ENCODE measurements around the gene HCFC1.

HCFC1 gene
- total RNA-seq = 133 to 155 (median 135) reads per million in 4 donors

DNA sequence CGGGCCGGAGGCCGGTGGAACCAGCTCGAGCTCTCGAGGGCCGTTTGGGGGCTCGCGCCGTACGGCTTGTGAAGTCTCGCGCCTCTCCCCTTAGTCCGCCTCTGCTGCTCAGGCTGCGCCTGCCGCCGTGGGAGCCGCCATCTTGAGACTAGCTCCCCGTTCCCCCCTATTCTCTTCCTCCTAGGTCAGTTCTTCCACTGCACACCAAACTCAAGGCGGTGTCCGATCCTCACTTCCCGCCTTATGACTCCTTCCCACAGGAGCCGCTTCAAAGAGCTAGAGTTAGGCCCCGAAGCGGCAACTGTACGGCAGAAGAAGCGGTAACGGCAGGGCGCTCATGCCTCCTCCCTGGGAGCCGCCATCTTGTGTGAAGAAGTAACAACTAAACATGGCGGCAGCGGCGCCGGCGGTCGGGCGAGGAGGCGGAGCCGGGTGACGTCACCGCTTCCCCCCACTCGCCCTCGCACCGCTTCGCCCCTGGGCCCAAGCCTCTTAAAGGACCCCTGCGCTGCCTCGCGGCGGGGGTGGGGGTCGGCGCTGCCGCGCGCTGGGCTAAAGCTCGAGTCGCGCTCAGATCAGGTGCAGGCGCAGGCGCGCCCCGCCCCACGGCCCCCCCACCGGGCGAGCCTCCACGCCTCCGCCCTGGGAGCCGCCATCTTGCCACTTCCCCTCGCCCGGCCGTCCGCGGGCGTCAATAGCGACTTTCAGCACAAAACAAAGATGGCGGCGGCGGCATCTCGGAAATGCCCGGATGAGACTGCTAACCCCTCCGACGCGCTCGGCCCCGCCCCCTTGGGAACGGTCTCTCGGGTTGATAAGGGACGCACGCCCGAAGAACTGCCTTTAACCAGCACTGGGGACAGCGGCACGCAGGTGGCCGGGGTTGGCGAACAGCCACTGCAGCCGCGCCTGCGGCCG is at the start of gene HCFC1:
HCFC1 (minus strand) TSS at position 369 of the 918 bp plus-strand sequence. CDS start 978 bp downstream, outside the sequence.
- peak; percentile 81 to 95 (median 86) for DNase-seq

DNA sequence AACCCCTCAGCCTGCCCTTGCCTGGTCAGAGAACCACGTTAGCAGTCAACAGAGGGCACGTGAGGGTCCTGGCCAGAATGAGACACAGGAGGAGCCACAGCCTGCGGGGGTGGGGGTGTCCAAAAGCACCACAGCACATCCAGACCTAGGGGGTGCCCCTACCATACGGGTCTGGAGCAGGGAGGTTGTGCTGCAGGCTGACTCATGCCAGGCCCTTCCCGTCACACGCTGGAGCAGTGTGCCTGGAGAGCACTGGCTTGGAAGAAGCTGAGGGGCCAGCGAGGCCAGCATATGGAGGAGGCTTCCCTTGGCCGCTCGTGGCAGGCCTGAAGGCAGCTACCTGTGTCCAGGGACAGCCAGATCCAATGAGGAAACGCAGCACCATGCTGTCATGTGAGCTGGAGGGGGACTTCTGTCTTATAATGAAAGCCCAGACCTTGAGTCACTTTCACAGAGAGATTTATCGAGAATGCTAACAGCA is 49.6 kb upstream of the HCFC1 start:
- no peak for DNase-seq

DNA sequence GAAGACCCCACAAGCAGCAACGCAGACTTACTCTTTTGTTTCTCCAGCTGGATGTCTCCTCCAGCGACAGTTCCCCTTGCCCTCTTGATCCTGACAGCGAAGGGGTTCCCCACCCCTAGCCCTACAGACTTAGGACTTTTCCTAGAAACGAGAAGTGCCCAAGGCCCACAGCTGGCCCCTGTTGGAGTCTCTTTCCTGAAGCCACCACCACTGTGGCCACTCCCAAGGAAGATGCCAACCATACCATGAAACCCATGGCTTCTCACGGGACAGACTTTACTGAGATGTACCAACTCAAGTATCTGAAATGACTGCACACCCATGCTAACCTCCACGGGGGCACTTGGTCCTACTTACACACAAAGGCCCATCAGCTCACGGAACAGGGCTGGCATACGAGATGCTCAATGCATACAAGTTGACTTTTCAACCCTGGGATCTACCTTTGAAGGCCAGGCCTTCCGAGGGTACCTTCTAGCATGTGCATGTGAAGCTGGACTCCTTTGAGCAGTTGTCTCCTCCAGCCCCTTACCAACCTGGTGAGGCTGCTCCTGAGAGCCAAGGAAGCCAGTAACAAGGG is 49.0 kb upstream of the HCFC1 start:
- DNase-seq = peak in 1 of 5 donors; percentile 18

DNA sequence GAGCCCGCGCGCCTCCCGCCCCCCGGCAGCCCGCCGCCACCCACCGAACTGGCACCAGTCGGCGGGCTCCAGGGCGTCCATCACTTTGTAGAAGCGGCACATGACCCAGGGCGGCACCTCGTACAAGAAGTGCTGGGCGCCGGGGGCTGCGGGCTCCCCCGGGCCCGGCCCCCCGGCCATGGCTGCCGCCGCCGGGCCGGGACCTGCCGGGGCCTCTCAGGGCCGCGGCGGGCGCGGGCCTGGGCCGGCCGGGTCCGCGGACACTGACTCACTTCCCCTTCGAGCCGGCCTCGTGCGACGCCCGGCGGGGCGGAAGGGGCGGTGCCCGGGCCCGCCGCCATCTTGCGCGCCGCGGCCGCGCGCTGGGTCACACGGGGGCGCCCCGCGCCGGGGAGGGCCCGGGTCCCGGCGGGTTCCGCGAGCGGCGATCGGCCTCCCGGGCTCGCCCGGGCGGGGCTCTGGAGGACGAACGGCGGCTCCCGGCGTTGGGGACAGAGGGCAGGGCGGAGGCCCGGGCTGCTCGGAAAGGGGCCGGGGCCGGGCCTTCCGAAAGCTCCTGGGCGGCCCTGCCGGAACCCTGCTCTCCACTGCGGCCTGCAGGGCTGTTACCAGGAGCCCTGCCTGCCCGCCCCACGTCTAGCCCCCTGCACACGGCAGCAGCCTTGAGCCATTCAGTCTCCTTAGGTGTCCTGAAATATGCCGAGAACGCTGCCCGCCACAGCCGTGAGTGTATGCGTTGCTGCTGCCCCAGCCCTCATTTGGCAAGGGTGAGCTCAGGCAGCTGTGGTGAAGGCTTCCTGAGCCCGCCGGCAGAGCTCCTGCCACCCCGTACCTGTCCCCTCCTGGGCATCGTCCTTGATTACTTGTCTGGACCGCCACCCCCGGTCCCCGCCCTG is 48.3 kb upstream of the HCFC1 start, which contains the start of gene IRAK1:
IRAK1 (minus strand) TSS at position 270 of the 896 bp plus-strand sequence; CDS start at position 180, 90 bp downstream.
- peak in 4 of 5 donors; percentile 30 to 56 (median 38) for DNase-seq

DNA sequence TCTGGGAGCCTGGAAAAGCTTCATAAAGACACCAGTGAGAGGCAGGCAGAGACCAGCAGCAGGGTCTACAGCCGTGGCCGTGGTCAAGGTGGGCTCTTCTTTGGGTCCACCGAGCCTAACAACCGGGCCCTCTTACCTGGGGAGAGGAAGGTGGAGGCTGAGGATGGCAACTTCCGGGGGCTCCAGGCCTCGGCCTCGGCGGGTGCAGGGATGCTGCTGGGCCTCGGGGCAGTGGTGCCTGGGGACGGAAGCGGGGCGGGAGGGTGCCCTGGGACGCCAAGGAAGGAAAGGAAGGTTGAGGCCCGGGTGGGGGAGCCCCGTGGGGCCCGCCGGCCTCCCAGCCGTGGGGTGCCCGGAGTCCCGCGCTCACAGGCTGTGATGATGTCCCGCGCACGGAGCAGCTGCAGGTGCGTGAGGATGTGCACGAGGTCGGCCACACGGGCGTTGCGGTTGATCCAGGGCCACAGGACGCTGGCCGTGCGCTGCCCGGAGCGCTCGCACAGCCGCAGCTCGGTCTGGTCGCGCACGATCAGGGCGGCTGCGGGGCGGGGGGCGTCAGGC is 47.5 kb upstream of the HCFC1 start:
- peak in 2 of 5 donors; percentile 12 to 28 for DNase-seq

DNA sequence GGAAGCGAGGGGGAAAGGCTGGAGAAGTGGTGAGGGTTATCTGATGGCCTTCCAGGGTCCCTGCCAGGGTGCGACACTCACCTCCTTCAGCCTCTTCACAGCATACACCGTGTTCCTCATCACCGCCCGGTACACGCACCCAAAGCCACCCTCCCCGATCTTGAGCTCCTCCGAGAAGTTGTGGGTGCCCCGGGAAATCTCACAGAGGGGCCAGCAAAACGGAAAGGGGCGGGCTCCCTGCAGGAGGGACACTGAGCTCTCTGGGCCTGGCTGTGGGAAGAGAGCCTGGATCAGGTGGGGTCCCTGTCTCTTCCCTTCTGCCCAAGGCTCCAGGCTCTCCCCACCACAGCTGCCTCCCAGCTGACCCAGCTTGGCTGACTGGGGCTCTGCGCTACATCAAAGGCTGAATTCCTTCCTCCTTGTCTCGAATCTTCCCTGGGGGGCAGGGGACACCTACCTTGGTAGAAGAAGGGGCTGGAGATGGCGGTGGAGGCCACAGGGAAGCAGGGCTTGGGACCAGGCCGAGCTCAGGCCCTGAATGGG is 47.0 kb upstream of the HCFC1 start:
- no peak for DNase-seq

DNA sequence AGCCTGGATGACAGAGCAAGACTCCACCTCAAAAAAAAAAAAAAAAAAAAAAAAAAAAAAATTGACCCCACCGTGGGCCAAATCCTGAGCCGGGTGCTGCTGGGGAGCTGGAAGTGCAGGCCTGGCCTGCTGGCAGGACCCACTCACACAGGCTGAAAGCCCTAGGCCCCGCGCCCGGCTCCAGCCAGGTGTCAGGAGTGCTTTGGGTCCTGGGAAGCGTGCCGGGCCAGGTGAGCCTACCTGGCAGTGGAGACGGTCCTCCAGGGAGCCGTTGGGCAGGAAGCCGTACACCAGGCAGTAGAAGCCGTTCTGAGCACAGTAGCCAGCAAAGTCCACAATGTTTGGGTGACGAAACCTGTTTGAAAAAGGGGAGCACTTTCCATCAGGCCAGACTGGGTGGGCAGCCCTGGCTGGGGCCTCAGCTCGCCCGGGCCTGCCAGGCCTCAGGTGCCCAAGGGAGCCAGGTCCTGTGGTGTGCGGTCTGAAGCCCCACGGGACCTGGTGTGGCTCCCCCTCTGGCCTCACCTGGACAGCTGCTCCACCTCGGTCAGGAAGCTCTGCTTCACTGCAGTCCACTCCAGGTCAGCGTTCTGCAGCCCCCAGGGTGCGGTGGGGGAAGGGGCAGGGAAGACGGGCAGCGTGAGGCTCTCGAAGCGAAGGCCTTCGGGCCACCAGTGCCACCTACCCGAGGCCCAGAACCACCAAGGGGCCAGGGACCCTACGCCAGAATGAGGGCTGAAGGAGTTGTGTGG is 46.3 kb upstream of the HCFC1 start:
- no peak for DNase-seq

DNA sequence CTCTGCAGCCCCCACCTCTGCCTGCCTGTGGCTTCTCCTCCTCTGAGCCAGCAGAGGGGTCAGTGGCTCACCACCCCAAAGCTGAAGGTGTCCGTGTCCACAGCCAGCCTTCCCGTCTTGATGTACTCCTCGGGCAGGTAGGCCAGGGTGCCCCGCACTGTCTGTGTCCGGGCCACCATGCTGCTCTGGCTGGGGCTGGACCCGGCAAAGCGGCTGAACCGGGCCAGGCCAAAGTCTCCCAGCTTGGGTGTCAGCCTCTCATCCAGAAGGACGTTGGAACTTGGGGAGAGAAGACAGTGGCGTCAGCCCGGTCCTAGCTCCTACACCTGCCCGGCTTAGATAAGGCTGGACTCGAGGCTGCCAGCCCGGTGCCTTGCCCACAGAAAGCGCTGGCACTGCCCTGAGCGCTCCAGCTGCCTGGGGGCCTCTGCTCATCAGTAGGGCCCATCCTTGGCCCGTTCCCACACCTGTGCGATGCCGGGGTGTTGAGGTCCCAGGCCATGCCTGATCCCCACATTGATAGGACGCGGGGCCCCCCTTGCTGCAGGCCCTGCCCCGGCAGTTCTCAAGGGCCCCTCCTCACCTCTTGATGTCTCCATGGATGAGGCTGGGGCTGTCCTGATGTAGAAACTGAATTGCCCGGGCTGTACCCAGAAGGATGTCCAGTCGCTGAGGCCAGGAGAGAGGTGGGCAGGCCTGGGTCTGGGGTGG is 44.9 kb upstream of the HCFC1 start:
- no peak for DNase-seq

DNA sequence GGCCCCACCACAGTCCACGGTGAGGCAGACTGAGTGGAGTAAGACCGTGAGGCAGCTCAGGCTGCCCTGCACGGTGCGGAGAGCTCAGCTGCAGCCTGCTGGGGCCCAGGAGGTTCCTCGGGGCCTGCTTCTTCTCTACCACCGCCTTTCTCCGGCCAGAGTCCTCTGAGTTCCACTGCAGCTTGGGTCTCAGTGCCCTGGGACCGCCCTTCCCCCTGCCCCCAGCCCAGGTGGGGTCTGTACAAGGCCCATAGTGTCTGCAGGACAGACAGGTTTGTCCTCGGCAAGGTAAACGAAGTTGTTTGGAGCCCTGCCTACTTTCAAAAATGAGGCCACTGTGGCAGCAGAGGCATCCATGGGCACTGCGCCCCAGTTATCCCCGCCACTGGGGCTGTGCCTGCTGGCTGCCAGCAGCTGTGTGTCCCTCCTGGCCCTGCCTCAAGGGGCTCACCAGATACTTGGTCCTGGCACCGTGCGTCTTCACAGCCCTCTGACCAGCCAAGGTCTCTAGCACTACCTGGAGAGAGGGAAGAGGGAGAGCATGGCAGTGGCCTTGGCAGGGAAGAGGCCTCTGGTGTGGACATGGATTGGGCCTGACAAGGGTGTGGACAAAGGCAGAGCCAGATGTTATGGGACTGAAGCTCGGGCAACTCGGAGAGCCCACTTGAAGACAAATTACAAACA is 44.1 kb upstream of the HCFC1 start:
- DNase-seq = no peak

DNA sequence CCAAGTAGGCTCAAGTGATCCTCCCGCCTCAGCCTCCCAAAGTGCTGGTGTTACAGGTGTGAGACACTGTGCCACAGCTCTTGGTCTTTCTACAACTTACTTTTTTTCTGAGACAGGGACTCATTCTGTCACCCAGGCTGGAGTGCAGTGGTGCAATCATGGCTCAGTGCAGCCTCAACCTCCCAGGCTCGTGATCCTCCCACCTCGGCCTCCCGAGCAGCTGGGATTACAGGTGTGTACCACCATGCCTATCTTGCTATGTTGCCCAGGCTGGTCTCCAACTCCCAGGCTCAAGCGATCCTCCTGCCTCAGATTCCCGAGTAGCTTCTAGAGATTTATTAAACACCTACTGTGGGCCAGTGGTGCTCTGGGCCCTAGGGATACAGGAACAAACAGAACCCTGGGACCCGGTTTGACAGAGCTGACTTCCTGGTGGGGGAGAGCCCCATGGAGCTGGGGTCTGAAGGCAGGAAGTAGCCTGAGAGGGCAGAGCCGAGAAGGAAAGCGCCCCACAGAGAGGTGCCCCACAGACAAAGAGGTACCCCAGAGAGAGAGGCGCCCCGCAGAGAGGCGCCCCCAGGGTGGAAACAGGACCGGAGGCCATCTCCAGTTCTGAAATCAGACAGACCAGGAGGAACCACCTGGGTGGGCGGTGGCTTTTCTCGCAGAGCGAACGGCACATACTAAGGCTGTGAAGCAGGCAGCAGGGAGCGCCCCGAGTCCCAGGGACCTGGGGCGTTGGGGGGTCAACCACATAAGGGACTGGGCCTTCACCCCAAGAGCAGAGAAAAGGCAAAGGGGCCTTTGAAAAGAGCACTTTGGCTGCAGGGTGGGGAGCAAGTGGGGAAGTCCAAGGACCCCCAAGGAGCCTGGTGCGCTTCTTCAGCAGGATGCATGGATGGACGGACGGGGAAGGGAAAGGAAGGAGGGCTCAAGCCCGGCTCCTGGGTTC is 43.1 kb upstream of the HCFC1 start:
- DNase-seq = no peak

DNA sequence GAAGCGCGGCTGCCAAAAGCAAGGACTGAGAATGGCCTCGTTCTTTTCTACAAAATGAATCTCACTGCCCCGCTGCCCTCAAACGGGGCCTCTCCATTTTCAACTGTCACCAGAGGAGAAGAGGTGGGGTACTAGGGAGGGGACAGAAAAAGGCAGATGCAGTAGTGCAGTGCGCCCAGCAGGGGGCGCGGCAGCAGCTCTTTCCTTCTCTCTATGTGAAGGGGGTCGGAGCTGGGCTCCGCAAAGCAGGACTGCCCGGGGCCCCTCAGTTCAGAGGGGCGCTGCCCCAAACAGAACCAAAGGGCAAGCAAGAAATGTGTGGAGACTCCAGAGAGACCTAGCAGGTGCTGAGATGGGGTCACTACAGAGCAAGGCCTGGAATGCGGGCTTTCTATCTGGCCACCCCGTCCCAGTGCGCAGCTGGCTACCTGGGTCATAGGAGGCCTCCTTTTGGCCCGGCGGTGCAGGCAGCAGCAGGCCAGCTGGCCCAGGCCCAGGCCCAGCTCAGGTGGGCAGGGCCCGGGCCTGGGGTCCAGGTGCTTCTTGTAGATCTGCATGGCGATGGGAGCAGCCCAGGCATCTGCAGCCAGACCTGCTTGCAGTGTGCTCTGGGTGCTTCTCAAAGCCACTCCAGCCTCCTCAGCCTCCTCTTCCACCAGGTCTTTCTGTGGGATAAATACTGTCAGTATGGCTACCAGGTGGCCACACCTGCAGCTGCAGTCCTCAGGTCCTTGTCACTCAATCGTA is 42.2 kb upstream of the HCFC1 start:
- DNase-seq = peak in 3 of 5 donors; percentile 30 to 51 (median 34)

DNA sequence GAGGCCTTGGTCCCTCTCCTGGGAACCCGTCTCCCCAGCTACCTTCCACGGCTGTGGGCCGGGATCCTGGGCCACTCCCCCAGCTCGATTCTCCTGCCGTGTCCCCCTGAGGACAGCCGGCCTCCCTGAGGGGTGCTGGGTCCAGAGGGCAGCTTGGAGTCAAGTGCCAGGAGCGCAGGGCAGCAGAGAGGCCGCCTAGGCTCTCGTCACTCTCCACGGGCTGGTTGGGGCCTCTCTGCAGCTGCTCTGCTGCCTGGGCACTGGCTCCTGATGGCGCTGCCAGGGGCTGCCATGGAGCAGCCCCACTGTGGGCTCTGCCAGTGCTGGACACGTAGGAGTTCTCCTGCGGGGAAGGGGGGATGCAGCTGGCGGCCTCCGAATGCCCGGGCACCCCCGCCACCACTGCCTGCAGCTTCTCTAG is 41.4 kb upstream of the HCFC1 start:
- no peak for DNase-seq

DNA sequence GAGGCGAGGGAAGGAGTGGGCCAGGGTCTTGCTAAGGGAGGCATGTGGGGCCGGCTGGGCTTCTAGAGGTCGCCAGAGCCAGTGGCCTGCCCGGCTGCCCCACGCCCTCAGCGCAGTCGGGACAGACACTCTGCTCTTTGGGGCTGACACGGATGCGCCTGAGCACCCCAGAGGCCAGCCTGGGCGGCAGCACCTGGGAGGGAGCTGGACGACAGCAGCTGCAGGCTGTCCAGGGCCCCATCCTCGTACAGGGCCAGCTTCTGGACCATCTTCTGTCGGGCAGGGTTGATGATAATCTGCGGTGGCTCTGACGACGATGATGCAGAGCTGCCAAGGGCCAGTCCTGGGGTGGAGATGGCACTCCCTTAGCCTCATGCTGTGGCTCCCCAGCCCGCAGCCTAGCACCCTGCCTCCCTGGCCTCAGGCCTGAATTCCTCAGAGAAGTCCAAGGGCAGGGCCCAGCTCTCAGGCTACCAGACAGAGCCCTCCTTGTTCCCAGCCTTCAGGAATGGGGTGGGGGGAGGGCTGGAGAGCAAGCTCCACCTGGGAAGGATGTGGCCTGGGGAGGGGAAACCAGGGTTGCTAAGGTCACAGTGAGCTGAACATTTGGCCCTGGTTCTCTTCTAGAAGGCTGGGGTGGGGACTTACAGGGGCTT is 40.8 kb upstream of the HCFC1 start:
- no peak for DNase-seq

DNA sequence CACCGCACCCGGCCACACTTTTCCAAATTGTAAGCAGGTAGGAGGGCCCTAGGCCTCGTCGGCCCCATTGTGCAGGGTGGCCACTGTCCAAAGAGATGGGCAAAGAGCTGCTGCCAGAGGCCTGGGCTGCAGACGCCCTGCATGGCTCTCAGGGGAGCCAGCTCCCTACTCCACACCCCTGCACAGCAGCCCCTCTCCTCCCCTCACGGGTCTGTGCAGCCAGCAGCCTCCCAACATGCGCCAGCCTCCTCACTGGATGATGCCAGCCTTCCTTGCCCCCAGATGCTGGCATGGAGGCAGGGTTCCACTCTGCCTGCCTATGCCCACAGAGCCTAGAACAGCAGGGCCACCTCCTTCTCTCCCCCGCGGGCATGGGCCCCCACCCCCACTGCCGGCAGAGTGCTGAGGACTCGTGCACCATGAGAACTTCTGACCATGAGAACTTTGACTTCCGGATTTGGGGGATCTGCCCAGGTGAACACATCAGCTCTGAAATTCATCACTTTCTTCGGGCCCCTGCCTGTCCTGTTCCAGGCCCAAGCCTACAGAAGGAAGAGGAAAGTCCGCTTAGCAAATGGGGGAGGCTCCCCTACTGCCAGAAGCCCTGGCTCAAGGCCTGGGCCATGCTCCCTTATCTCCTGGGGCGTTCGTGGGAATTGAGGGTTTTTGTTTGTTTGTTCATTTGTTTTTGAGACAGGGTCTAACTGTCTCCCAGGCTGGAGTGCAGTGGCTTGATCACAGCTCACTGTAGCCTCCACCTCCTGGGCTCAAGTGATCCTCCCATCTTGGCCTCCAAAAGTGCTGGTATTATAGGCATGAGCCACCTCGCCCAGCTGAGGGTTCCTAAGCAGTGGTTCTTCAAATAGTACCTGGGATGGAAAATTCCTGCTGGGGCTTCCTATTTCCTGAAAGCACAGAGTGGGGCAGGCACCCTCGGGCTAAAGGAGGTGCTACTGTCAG is 40.0 kb upstream of the HCFC1 start:
- DNase-seq = no peak

DNA sequence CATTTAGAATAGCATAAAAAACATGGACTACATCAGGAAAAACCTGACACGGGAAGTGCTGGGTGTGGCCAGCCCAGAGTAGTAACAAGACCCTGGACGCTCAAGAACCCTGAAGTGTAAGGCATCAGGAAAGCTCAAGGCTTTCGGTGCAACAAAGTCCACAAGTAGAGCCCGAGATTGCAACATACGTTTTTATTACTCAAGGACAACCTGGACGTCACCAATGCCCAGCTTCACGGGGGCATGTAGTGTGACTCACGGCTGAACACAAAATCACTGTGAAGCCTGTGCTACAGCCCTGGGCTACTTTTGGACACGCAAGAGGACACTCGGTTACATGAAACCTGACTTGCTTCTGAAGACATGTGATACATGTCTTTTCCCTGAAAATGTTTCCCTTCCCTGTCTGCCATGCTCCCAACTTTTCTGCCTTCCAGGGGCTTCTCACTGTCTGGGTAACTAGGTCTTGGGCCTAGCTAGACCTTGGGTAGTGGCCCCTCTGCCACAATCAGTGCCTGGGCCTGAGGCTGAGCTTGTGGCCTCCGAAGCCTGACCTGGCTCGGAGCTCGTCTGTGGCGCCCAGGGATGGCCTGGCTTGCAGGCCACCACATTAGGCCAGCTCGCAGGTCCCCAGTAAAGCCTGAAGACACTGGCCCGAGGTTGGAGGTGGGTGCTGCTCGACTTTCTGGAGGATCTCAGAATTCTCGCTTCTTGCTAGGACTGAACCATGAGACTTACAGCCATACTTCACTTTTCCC is 38.9 kb upstream of the HCFC1 start:
- DNase-seq = no peak

Measured in T-helper 1 cell (primary cell).